NOMO-1 treated with DMSO at 0.1 percent for 48 hours (cell line): Measurements from ENCODE around the gene EPHA2.
"Not testable (repeated sequence)": the region's sequence is repeated elsewhere in the genome, so short reads cannot be mapped to it uniquely, and the experiment has no call there.

Experiments used
- DNase-seq: peaks from one replicate; lab custom pipeline; 2025; ENCODE audit not compliant: unreplicated experiment; lab: John Stamatoyannopoulos, UW

Gene EPHA2

DNA sequence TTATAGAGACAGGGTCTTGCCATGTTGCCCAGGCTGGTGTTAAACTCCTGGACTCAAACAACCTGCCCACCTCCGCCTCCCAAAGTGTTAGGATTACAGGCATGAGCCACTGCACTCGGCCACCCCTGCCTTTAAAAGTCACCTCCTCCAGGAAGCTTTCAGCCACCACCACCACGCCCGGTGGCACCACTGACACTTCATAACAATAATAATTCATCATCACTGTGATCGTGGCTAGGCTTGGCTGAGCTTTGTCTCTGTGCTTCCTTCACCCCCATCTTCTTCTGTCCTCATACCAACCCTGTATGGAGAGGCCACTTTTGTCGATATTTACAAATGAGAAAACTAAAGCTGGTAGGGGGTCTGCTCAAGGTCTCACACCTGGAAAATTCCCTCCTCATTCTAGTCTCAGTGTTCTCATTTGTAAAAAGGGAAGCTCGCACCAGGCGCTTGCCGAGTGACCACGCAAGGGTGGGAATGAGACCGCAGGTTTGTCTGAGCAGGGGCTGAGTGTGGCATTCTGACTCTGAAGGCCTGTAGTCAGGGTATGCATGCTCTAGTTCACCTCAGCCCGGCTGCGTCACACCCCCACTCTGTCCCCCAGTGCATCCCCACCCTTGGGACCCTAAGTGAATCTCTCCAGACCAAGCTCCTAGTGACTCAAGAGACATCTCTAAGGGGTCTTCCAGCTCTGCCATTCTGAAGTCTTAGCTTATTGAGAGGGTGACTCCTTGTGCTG, 12.9 kb upstream of the EPHA2 start:
- no peak for DNase-seq

DNA sequence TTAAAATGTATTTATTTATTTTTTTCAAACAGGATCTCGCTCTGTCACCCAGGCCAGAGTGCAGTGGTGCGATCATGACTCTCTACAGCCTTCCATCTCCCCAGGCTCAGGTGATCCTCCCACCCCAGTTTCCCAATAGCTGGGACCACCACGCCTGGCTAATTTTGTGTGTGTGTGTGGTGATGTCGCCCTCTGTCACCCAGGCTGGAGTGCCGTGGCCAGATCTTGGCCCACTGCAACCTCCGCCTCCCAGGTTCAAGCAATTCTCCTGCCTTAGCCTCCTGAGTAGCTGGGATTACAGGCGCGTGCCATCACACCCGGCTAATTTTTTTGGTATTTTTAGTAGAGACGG, 12.3 kb upstream of the EPHA2 start:
- DNase-seq: not testable (repeated sequence)

DNA sequence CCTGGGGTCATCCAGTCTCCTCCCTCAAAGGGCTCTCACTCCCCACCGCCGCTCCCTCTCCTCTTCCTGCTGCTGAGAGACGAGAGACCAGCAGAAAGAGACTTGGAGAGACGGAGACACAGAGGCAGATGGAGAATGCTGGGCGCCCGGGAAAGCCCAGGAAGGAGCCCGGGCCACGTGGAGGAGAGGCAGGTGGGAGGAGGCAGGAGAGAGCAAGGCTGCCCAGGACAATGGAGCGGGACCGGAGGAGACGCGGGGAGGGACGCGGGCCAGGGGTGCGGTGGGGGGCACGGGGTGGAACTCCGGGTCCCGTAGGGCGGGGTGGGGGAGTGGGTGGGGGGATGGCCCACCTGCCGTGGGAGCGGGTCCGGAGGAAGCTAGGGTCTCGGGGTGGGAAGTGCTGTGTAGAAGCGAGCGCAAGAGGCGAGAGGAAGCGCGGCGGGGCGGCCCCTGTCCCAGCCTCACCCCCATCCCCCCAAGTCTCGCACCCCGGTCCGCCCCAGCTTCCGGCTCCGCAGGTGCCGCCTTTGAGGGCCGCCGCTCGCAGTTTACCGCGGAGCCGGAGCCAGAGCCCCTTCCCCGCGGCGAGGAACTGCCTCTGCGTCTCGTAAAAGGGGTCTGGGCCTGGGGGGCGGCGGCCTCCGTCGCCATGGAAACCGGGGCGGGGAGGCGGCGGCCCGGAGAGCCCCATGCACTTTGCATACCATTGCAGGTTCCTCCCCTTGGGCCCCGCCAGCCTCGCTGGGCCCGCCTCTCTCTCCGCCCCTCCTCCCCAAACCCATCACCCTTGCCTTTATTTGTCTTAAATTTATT, 11.7 kb upstream of the EPHA2 start:
- DNase-seq: peak; percentile 17

DNA sequence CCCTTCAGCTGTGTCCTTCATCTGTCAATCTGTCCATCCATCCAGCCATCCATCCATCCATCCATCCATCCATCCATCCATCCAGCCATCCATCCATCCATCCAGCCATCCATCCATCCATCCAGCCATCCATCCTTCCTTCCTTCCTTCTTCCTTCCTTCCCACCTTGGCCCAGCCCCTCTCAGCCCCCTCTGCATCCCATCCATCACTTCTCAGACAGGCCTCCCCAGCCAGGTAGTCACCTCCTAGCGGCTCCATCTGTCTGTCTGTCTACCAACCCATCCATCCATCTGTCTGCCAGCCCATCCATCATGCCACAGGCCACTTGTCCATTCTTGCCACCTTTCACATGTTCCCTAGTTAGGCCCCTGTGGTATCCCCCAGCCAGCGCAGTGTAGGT, 10.2 kb upstream of the EPHA2 start:
- DNase-seq: no peak

DNA sequence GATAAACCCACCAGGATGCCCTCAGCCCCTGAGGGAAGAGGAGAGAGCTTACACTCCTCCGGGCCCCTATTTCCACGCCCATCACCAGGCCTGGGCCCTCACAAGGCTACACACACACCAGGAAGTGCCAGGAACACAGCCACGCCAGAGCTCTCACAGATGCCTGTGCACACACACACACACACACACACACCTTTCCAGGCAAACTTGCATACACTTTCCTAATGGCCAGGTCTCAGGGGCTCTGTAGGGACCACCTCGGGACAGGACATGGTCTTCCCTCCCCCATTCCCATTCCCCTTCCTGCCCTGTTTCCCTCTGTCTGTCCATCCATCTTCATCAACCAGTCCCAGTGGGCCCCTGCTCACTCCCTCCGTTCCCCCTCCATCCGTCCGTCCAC, 9.7 kb upstream of the EPHA2 start:
- DNase-seq: no peak

DNA sequence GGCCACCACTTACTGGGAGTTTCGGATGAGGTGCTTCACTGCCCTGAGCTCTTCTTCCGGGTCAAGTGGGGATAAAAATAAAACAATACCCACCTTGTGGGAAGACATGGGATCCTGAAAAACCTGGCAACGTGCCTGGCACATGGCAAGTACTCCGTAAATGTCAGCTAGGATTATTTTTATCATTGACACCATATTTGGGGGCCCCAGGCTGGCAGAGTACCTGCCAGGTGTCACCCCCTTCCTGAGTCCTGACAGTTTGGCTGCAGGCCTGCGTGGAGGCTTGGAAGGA, 9.2 kb upstream of the EPHA2 start:
- no peak for DNase-seq

DNA sequence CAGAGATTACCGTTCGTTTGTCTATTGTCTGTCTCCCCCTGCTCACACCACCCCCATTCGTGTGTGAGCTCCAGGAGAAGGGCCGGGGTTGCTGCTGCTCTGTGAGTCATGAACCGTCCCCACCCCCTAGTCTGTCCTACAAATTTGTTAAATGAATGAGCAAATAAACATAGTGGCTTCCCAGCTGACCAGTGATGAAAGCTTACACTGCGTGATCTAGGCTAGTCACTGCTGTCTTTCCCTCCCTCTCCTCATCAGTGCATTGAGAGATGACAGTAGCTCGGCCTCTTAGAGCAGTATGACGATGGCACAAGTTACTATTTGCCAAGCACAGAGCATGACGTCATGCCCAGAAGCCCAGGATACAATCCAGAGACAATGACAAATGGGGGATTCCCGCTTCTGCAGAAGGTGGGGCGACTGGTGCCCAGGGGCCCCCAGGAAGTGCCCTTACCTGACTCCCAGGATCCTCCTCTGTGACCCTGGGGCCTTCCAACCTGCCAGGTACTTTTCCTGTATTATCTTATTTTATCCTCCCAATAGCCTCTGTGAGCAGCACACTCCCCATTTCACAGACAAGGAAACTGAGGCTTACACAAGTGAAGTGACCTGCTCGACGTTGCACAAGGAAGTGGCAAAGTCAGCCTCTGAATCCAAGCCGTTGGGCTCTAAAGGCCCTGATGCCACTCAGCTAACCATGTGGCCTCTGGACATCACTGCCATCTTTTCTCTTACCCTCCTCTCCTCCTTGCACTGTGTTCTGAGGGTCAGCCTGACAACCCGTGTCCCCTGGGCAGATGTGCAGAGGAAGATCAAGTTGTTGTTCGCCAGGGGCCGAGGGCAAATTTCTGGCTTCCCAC, 8.6 kb upstream of the EPHA2 start:
- DNase-seq: peak; percentile 16

DNA sequence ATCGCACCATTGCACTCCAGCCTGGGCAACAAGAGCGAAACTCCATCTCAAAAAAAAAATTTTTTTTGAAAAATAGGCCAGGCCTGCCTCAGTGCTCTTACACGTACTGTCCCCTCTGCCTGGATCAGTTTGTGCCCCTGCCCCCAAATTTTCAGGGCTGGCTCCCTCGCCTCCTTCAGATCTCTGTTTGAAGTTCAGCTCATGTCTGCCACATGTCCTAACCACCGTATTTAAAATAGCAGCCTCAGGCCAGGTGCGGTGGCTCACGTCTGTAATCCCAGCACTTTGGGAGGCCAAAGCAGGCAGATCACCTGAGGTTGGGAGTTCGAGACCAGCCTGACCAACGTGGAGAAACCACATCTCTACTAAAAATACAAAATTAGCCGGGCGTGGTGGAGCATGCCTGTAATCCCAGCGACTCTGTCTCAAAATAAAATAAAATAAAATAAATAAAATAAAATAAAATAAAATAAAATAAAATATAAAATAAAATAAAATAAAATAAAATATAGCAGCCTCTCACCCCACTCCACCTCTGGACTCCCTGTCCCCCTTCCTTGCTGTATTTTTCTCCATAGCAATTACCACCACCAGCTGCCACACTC, 7.8 kb upstream of the EPHA2 start:
- not testable (repeated sequence) for DNase-seq

DNA sequence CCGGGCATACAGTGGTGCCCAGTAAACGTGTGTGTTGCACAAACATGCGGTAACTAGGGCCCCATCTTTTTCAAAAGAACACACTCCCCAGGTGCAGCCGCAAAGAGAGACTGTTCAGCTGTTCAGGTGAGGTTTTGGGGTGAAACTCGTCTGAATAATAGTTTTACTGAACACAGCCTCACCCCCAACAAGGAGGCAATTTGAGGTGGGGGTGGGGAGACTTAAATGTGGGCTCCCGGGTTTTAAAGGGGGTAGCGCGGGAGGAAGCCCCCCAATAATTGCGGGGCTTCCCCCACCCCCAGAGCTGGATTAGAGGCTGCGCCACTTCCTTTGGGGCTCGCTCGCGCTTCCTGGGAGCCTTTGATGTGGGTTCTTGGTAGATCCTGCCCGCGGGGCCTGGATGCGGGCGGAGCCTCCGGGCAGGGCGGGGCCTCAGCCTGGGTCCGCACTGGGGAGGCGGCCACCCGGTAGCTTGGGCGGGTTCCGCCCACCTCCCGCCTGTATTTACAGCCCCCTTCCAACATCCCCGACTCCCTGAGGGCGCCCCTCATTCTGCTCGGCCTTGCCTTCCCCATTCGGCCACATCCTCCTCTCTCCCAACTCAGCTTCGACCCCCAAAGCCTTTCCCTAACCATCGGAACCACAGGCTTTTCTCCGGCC, 6.4 kb upstream of the EPHA2 start:
- DNase-seq: no peak

DNA sequence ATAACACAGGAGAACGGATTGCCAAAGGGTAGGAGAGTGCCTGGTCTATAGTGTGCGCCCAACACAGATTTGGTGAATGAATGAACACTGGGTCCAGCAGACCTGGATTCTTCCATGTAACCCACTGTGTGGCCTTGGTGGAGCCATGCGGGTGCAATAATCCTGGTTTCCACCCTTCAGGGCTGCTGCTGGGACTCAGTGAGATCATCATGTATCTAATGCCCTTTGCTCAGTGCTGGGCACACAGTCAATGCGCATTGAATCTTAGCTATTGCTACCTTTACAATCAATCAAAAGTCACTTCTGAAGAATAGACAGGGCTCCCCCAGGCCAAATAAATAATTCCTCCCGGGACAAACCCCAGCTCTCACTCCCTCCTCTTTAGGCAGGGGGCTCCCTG, 5.8 kb upstream of the EPHA2 start:
- no peak for DNase-seq

DNA sequence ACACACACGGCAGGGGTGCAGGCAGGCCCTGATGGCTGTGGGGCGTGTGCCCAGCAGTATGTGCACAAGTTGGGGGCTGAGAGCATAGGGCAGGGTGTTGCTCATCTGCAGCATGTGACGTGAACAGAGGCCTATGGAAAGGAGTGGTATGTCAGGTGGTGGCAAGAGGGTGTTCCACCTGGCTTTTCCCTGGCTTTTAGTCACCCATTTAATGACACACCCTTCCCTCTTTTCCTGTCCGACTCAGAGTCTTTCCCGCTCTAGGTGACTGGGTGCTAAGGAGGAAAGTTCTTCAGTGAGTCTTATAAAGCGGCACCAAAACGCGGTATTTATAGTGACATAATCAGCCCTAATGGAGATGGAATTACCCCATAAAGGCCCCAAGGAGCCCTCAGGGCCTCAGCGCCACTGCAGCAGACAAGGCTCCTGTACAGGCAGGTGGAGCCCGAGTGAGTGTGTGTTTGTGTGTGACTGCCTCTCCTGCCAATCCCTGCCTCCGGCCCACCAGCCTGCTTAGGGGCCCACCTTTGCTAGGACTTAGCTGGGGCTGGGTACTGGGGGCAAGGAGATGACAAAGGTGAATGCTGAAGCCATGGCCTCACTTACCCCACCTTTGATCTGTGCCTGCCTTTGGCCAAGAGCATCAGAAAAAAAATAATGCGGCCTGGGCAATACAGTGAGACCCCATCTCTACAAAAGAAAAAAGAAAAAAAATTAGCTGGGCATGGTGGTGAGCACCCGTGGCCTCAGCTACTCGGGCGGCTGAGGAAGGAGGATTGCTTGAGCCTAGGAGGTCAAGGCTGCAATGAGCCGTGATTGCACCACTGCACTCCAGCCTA, 3.3 kb upstream of the EPHA2 start:
- DNase-seq: no peak

DNA sequence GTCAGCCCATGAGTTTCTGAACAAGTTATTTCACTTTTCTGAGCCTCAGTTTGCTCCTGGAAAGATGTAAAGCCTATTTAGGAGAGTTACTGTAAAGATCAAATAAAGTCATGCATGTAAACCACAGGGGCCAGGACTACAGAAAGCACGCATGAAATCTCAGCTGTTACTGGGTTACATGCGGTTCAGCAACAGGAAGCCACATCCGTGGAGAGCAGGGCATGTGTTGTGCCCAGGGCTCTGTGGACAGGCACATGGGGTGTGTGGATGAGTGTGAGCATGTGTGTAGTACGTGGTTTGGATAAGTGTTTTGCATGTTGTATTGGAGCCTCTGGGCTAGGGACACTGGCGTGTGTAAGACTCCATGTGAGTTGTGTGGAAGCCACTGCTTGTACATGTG, 2.2 kb upstream of the EPHA2 start:
- no peak for DNase-seq

DNA sequence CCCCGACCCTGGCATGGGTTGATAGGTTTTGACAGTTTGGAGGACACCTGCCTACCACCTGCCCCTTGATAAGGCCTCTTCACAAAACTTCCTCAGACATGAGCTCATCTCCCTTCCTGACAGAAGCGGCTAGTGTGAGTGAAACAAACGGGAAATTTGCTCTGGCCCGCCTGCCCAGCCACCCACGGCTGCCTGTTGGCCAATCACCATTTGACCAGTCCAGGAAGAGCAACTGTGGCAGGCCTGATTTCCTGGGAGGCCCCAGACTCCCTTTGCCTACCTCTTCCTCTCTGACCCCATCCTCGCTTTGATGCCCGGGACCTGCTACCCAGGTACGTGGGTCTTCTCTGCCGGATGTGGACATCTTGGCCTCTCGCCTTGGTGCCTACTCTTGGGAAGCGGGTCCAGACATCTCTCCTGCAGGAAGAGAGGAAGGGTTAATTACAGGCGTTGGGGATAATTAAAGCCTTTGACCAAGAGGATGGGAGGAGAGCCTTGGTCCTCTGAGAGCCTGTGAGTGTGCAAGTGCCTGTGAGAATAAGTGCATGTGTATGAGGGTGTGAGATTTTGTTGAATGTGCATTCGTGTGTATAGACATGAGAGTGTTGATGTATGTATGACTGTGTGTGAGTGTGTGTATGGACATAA, 1.1 kb upstream of the EPHA2 start:
- no peak for DNase-seq

DNA sequence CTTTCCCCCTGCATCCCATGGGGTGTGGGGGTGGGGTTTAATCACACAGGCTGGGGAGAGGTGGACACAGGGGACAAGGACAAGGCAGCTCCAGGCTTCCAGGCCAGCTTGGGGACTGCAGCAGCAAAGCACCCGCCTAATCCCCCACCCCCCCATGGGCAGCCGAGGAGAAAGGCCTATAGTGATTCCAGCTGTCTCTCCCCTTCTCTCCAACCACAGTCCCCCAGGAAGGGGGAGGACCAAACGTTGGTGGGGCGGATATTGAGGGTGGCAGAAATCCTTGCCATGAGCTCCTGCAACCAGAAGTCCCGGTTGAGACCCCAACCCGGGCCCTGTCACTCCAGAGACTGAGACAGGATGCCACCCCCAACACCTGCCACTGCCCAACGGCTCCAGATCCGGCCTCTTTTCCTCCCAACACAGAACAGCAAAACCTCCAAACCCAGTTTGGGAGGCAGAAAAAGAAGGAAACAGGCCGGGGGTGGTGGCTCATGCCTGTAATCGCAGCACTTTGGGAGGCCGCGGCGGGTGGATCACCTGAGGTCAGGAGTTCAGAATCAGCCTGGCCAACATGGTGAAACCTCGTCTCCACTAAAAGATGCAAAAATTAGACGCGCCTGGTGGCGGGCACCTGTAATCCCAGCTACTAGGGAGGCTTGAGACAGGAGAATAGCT, 1.7 kb downstream of the EPHA2 start:
- no peak for DNase-seq

DNA sequence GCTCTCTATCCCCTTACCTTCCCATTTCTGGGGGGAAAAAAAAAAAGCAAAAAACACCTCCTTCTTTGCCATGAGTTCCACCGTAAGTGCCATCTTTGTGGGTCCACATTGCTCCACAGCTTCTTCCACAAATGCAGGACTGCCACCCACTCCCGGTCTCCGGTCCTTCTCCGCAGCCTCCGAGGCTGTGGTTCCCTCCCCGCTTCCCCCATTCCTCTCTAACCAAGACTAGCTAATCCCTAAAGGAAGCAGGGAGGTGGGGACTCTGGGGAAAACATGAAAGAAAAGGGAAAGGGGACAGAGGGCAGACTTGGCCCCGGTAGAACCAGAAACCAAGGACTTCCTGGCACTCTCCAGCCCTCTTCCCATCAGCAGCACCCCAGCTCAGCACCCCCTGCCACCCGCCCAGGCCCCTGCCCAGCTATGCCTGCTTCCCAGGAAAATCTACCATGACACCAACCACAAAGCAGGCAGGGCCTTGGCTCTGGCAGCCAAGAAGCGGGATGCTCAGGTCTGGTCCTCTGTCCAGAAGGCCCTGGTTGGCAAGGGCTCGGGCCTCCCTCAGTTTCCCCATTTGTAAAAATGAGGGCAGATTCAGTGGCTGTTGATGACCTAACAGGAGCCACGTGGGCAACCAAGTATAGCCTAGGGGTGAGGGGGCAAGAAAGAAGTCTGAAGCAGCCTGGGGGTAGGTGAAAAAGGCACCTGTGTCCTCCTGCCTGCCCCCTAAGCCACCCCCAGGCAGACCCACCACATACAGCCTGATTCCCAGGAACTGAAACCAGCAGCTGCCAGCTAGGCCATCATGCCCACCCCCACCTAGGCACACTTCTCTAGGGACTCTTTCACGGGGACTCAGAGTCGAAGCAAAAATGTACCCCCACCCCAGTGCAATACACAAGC, 2.5 kb downstream of the EPHA2 start:
- DNase-seq: no peak

DNA sequence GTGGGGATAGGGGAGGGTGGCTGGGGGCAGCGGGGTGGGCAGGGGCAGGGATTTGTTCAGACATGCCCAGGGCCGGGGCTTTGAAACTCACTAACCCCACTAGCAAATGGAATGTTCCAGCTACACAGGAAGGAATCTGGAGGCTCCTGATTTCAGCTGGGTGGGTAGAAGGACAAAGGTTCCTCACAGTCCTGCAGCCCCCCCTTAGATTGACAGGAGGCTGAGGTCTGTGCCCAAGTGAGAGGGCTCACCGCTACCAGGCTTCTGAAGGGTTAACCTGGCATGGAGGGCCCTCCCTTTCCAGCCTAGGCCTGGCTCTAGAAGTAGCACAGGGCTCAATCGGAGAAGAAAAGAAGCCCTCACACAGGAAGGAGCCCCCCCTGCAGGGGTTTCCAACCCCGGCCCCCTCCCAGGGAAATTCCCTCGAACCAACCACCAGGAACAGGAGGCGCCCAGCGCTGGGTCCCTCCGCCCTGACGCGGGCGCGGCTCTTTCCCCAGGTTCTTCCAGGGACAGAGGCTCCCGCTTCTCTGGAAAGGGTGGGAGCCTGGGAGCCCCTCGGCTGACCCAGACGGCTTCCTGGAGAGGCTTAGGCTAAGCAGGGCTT, 3.3 kb downstream of the EPHA2 start:
- no peak for DNase-seq

DNA sequence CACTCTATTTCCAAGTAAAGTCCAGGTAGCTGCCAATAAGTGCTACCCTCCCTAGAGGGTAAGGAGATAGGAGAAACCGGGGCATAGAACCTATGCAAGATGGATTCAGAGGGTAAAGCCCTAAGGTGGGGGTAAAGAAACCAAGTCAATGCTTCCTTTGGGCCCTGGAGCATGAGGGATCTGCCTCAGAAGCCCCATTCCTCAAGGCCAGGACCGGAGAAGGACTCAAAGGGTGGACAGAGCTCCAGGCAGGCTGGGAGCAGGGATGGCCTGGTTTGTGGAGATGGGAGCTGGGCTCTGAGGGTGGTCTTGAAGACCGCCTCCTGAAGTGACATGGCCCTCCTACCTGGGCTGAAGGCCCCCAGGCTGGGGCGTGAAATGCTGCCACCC, 3.9 kb downstream of the EPHA2 start:
- DNase-seq: no peak
